Adrenal gland (tissue), 12 donors: ENCODE data around the gene MYO7A. TPM values are rescaled to one million over a fixed set of nuclear protein-coding genes. Genes with fewer than 3 reads are reported as not detected.

Experiments
- DNase-seq, 7 donors: peaks; one replicate each; pipeline ENCODE4 v3.0.0-alpha.2; 2019 to 2020
- H3K27ac ChIP-seq, 5 donors: fragments of 200-600 bp; sonication (generic) in 4 of 5; 1 replicate in 3 of 5; 2 replicates in 2 of 5; pipeline versions ENCODE4 v1.5.1 to v1.8.0; 2016 to 2020; ENCODE audit warnings: mild to moderate bottlenecking in 1 of 5
- H3K27me3 ChIP-seq: fragments of 200-600 bp; 2 replicates; pipeline ENCODE4 v1.8.0; 2021
- H3K36me3 ChIP-seq, 2 donors: fragments of 200-600 bp; replicated peaks in 1 of 2; 1 replicate in 1 of 2; 2 replicates in 1 of 2; pipeline versions ENCODE4 v1.5.1 to v1.8.0; 2018 to 2022
- H3K4me1 ChIP-seq, 2 donors: fragments of 200-600 bp; replicated peaks in 1 of 2; 1 replicate in 1 of 2; 2 replicates in 1 of 2; pipeline versions ENCODE4 v1.5.1 to v1.8.0; 2018 to 2021
- H3K4me3 ChIP-seq, 4 donors: fragments of 200-600 bp; sonication (generic) in 3 of 4; one replicate each; pipeline ENCODE4 v1.5.1; 2016 to 2018
- H3K9me3 ChIP-seq, 3 donors: fragments of 200-600 bp; sonication (generic) in 1 of 3; replicated peaks in 1 of 3; 1 replicate in 2 of 3; 2 replicates in 1 of 3; pipeline versions ENCODE4 v1.5.1 to v1.8.0; 2016 to 2021
- POLR2A ChIP-seq, 2 donors: fragments of 450-650 bp; IDR thresholded peaks; one replicate each; pipeline ENCODE4 v1.6.1; 2017; ENCODE audit warnings: antibody characterized with exemption in 2 of 2, mild to moderate bottlenecking in 2 of 2, moderate library complexity in 1 of 2
- WGBS, 4 donors: extraction: QIAGEN DNeasy Blood & Tissue Kit in 2 of 4; methylation state at CpG; one replicate each; pipeline versions ENCODE4 v1.1.5 to v1.1.7; 2013 to 2017; 5-methylcytosine and 5-hydroxymethylcytosine counted together
- intact Hi-C, 2 donors: fragments of 100-400 bp; cut with DNase I; formaldehyde crosslinking; loops; one replicate each; pipeline versions ENCODE4 v1.14.1 to v1.15.0; 2022 to 2023
- polyA plus RNA-seq, 3 donors: library from polyadenylated mRNA; stranded (reverse); fragments of 200-250 nt in 2 of 3; fragments of 350-450 nt in 1 of 3; fragmentation: Illumina TruSeq in 1 of 3; extraction: RNeasy Lipid Tissue Mini Kit (QIAGEN cat#74804) in 1 of 3; gene quantifications; one replicate each; pipeline ENCODE4 v1.2.3, GENCODE V29; 2013 to 2014
- total RNA-seq, 9 donors: library from RNA; depleted of rRNA in 4 of 9; stranded (reverse); fragments of >200 nt in 4 of 9; fragments of 120-200 nt in 1 of 9; fragmentation: NEBNext Ultra II Directional in 1 of 9; extraction: Animal tissue kit (Norgen Biotek cat#: 25700) in 1 of 9; gene quantifications; one replicate each; pipeline versions ENCODE4 v1.1.0 to v1.2.4, GENCODE V29; 2013 to 2023
- TF ChIP-seq, protein P1 (sequence below), 6 experiments: fragments of 450-650 bp in 4 of 6; fragments of 200-600 bp in 2 of 6; sonication (generic) in 1 of 6; IDR thresholded peaks; 1 replicate in 5 of 6; 2 replicates in 1 of 6; pipeline versions ENCODE4 v1.5.1 to v1.8.0; 2016 to 2021; ENCODE audit warnings: antibody characterized with exemption in 6 of 6, mild to moderate bottlenecking in 2 of 6, moderate library complexity in 1 of 6
- donor health status: healthy with polysubstance abuse.
- donor health status: Bipolar disorder and iron deficiency.
- donor health status: DM: yes; HTN: yes; CAD: no.
- donor health status: DM: no; HTN: no; CAD: no.
- donor health status: DM: no; HTN: no; CAD: no.
- donor health status: DM: yes; HTN: yes; CAD: no.

Gene MYO7A
- total and polyA plus RNA-seq, 12 donors, result 5.5 to 175 (median 91.6) TPM

DNA sequence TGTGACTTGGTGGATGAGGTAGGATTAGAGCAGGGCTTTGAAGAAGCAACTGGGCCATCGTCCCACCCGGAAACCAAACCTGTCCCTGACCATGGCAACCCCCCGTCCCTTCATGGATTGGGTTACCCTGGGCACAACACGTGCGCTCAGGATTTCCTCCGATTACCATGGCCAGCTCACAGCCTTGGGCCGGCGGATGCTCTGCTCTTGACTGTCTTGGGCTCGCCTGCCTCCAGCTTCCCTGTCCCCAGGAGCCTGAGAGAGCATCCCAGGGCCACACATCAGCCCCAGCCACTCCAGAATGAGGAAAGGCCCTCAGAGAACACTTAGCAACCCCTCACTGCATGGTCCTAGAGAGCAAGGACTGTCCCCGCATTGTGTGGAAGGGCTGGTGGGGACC lies 22.8 kb downstream of the MYO7A start:
- intact Hi-C loops, result no loop called here
- no peaks in the 10 kb centered on the region for H3K27me3 ChIP-seq
- DNase-seq, result no peak
- H3K4me3 ChIP-seq, result no peak overlapping the region
- H3K27ac ChIP-seq, result peak overlapping the region in 2 of 5 donors; percentile 63 to 65
- peaks cover 32 to 37% of the 10 kb centered on the region in 2 donors for H3K4me1 ChIP-seq
- no peaks in the 10 kb centered on the region for H3K36me3 ChIP-seq
- TF ChIP-seq POLR2A (IDR thresholded peaks at IDR 0.05), result no peak
- TF ChIP-seq, protein P1, sequence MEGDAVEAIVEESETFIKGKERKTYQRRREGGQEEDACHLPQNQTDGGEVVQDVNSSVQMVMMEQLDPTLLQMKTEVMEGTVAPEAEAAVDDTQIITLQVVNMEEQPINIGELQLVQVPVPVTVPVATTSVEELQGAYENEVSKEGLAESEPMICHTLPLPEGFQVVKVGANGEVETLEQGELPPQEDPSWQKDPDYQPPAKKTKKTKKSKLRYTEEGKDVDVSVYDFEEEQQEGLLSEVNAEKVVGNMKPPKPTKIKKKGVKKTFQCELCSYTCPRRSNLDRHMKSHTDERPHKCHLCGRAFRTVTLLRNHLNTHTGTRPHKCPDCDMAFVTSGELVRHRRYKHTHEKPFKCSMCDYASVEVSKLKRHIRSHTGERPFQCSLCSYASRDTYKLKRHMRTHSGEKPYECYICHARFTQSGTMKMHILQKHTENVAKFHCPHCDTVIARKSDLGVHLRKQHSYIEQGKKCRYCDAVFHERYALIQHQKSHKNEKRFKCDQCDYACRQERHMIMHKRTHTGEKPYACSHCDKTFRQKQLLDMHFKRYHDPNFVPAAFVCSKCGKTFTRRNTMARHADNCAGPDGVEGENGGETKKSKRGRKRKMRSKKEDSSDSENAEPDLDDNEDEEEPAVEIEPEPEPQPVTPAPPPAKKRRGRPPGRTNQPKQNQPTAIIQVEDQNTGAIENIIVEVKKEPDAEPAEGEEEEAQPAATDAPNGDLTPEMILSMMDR (IDR thresholded peaks at IDR 0.05), result no peak
- WGBS, 4 donors, result 89 to 96% (median 94%) methylated on average over 3 to 10 of the region's 10 CpGs
- no peaks in the 10 kb centered on the region for H3K9me3 ChIP-seq

DNA sequence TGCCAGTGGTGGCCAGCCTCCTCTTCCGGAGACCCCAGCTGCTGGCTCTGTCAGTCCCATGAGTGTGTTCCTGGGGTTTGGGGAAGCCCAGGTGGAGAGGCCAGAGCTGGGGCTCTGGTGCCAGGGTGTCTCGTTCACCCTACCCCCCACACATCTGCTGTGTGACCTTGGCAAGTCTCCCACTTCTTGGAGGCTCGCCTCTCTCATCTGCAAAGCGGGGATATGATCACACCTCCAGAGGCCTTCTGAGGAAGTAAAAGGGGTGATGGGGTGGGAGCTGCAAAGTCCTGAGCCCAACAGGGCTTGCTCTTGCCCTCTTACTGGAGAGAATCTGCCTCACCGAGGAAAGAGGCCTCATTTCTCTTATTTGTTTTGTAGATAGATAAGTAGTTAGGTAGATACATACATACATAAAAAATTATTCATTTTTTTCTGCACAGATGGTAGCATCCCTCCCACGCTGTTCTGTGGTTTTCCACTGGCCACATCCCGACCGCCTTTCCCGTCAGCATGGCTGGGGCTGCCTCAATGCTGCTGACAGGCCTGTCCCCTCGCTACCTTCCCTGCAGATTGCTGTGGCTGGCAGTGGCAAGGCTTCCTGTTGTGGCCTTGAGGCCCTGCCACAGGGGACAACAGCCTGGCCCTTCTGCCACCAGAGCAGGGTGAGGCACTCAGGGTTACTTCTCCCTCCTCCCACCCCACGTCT lies 23.9 kb downstream of the MYO7A start:
- TF ChIP-seq, protein P1 (IDR thresholded peaks at IDR 0.05), result no peak
- no peak for TF ChIP-seq POLR2A (IDR thresholded peaks at IDR 0.05)
- peak overlapping the region in 3 of 5 donors; percentile 27 to 65 (median 63) for H3K27ac ChIP-seq
- no peaks in the 10 kb centered on the region for H3K9me3 ChIP-seq
- peaks cover 0 to 5% of the 10 kb centered on the region in 2 donors for H3K36me3 ChIP-seq
- H3K4me3 ChIP-seq, result no peak overlapping the region
- H3K4me1 ChIP-seq, result peaks cover 32 to 37% of the 10 kb centered on the region in 2 donors
- intact Hi-C loops, result no loop called here
- WGBS, 4 donors, result 40 to 69% (median 45%) methylated on average over 8 to 10 of the region's 11 CpGs
- peak in 5 of 7 donors; percentile 40 to 59 (median 51) for DNase-seq
- no peaks in the 10 kb centered on the region for H3K27me3 ChIP-seq

DNA sequence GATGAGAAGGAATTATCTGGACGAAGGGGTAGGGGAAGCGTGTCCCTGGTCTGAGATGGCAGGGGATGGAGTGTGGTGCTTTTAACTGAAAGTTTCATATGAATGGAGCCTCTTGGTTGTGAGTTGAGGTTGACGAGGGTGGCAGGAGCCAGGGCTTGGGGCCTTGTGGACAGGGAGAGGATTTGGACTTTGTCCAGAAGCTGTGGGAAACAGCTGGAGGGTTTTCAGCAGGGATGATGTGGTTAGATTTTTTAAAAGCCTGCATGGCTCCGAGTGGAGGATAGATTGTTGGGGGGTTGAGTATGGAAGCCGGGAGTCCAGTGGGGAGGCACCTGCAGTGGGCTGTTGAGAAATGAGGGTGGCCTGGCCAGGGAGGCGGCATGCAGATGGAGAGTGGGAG lies 24.8 kb downstream of the MYO7A start:
- Histone ChIP-seq H3K27ac (peak overlapping the region in 2 of 5 donors; percentile 41 to 65), H3K4me3 (no peak overlapping the region), H3K36me3 (peaks cover 0 to 14% of the 10 kb centered on the region in 2 donors), H3K27me3 (no peaks in the 10 kb centered on the region), H3K4me1 (peaks cover 32 to 37% of the 10 kb centered on the region in 2 donors), H3K9me3 (no peaks in the 10 kb centered on the region)
- WGBS, 4 donors, result 66 to 76% (median 73%) methylated on average over 6 of the region's 6 CpGs
- no peak for TF ChIP-seq POLR2A (IDR thresholded peaks at IDR 0.05)
- intact Hi-C loops, result no loop called here
- DNase-seq, result no peak

DNA sequence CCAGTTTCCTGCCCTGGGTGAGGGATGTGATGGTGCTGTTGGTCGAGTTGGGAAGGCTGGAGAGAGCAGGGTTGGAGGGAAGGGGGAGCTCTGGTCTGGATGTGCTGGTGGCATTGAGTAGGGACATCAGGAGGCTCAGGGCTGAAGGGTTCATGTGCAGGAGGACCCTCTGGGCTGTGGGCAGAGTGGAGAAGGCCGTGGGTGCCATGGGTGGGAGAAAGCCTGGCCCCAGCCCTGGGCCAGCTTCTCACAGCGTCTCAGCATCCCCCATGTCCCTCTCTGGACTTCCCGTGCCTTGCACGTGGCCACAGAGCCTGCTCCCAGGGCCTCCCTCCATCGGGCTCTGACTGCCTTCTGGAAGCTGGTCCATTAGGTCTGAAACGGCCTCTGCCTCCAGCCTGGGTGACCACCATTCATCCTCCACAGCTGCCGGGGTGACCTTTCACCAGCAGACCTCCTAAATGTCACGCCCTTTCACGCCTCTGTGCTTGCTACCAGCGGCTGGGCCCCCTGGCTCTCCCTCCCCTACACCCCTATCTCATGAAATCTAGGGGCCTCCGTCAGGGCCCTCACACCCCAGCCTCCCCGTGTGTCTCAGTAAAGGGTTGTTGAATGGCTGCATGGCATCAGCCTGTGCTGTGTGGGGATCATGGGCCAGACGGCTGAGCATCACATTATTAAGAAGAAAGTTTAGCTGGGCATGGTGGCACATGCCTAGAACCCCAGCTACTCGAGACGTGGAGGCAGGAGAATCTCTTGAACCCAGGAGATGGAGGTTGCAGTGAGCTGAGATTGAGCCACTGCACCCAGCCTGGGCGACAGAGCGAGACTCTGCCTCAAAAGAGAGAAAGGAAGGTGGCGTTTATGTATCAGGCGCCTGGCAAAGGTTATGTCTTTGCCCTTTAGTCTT lies 25.5 kb downstream of the MYO7A start:
- DNase-seq, result no peak
- Histone ChIP-seq H3K36me3 (peaks cover 0 to 15% of the 10 kb centered on the region in 2 donors), H3K4me1 (peaks cover 32 to 37% of the 10 kb centered on the region in 2 donors), H3K9me3 (no peaks in the 10 kb centered on the region), H3K4me3 (no peak overlapping the region), H3K27ac (peak overlapping the region in 3 of 5 donors; percentile 30 to 78 (median 68)), H3K27me3 (no peaks in the 10 kb centered on the region)
- intact Hi-C loops, result no loop called here
- TF ChIP-seq, protein P1 (IDR thresholded peaks at IDR 0.05), result no peak
- TF ChIP-seq POLR2A (IDR thresholded peaks at IDR 0.05), result no peak
- 82 to 88% (median 86%) methylated on average over 19 to 20 of the region's 20 CpGs for WGBS, 4 donors
